Skin epidermis (tissue), 12 donors: ENCODE results near the gene ZFPM1.

ENCODE experiments used
- H3K27ac ChIP-seq, 21 experiments: fragments of 200-600 bp; sonication (generic) in 11 of 21; one replicate each; pipeline ENCODE4 v1.5.0; 2020; ENCODE audit warnings: mild to moderate bottlenecking in 3 of 21, inconsistent platforms in 2 of 21, moderate library complexity in 2 of 21
- H3K4me3 ChIP-seq, 7 experiments: fragments of 200-600 bp; sonication (generic) in 2 of 7; one replicate each; pipeline ENCODE4 v1.5.0; 2020; ENCODE audit warnings: inconsistent platforms in 2 of 7, mild to moderate bottlenecking in 2 of 7, moderate library complexity in 1 of 7

Gene ZFPM1

GRCh38 chr16:88432174-88432573 is 20.9 kb upstream of the ZFPM1 start:
- no peak overlapping the region for H3K4me3 ChIP-seq
- no peak overlapping the region for H3K27ac ChIP-seq

DNA sequence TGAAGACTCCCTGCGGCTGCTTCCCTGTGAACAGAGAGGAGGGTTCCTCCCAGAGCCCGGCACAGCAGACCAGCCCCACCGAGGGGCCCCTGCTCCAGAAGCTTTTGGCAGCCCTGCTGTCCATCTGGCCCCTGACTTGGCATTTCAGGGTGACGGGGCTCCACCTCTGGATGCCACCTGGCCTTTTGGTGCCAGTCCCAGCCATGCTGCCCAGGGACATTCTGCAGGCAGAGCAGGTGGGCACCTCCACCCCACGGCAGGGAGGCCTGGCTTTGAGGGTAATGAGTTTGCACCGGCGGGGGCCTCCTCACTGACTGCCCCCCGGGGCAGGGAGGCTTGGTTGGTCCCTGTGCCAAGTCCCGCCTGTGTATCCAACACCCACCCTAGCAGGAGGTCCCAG is 20.3 kb upstream of the ZFPM1 start:
- Histone ChIP-seq H3K4me3 (no peak overlapping the region), H3K27ac (no peak overlapping the region)

- H3K4me3 ChIP-seq = no peak overlapping the region
- no peak overlapping the region for H3K27ac ChIP-seq
Measured at GRCh38 chr16:88433632-88434352, 19.3 kb upstream of the ZFPM1 start.

DNA sequence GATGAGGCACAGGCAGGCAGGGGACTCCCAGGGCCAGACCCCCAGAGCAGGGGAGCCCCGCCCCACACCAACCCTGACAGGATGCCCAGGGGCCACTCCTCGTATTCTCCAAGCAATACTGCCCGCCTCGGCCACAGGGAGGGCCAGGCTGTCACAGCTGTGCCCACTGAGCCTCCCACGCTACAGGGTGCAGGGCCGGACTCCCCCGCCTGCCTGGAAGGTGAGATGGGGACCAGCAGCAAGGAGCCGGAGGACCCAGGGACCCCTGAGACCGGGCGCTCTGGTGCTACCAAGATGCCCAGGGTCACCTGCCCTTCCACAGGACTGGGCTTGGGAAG is 18.8 kb upstream of the ZFPM1 start:
- Histone ChIP-seq H3K27ac (no peak overlapping the region), H3K4me3 (no peak overlapping the region)

GRCh38 chr16:88434746-88435145 is 18.3 kb upstream of the ZFPM1 start:
- Histone ChIP-seq H3K4me3 (no peak overlapping the region), H3K27ac (no peak overlapping the region)

GRCh38 chr16:88435437-88436355 is 17.4 kb upstream of the ZFPM1 start:
- no peak overlapping the region for H3K4me3 ChIP-seq
- no peak overlapping the region for H3K27ac ChIP-seq

GRCh38 chr16:88436796-88437195 is 16.3 kb upstream of the ZFPM1 start:
- Histone ChIP-seq H3K27ac (no peak overlapping the region), H3K4me3 (no peak overlapping the region)

GRCh38 chr16:88437367-88437964 is 15.6 kb upstream of the ZFPM1 start:
- H3K27ac ChIP-seq = no peak overlapping the region
- no peak overlapping the region for H3K4me3 ChIP-seq

- Histone ChIP-seq H3K4me3 (no peak overlapping the region), H3K27ac (no peak overlapping the region)
Measured at GRCh38 chr16:88438084-88438870, 14.8 kb upstream of the ZFPM1 start.

- Histone ChIP-seq H3K4me3 (no peak overlapping the region), H3K27ac (no peak overlapping the region)
Measured at GRCh38 chr16:88439016-88439415, 14.1 kb upstream of the ZFPM1 start.

DNA sequence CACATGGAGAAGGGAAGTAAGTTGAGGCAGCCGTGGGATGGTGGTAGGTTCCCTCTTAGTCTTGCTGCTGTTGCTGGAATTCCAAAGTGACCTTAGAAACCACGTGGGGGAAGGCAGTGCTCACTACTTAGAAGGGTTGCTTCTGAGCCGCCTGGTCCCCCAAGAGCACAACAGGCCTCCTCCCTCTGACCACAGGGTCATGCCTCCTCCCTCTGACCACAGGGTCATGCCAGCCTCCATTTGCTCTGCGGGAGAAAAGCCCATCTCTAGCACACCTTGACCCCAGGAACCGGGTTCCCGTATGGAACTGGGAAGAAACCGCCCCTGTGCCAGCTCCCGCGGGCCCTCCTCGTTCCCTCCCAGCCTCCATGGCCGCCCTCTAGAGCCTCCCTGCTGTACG is 13.4 kb upstream of the ZFPM1 start:
- Histone ChIP-seq H3K27ac (no peak overlapping the region), H3K4me3 (no peak overlapping the region)

GRCh38 chr16:88440111-88440510 is 13.0 kb upstream of the ZFPM1 start:
- no peak overlapping the region for H3K27ac ChIP-seq
- H3K4me3 ChIP-seq = no peak overlapping the region

DNA sequence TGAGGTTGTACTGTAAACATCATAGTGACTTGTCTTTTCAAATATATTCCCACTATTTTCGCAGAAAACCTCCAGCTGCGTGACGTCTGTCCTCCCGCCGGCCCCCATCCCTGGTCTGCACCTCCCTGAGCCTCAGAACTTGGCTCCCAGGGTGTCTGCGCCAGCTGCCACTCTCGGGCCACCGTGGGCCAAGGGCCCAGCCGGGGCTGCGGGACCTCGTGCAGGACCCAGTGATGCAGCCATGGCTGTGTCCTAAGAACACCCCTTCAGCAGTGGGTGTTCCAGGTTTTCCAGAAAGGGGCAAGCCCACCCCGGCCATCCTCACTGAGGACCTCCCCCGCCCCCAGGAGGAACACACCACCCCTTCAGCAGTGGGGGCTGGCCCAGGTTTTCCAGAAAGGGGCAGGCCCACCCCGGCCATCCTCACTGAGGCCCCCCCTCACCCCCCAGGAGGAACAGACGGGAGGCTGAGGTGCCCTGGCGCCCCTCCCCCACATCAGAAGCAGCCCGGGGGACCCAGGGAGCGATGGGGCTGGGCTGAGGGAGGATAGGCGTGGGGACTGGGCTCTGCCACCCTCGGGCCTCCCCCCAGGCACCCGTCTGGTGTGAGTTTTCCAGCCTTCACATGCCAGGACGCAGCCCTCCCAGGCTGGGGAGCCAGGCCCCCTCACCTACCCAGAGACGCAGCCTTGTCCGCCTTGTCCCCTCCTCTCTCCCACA is 12.2 kb upstream of the ZFPM1 start:
- Histone ChIP-seq H3K4me3 (no peak overlapping the region), H3K27ac (no peak overlapping the region)

DNA sequence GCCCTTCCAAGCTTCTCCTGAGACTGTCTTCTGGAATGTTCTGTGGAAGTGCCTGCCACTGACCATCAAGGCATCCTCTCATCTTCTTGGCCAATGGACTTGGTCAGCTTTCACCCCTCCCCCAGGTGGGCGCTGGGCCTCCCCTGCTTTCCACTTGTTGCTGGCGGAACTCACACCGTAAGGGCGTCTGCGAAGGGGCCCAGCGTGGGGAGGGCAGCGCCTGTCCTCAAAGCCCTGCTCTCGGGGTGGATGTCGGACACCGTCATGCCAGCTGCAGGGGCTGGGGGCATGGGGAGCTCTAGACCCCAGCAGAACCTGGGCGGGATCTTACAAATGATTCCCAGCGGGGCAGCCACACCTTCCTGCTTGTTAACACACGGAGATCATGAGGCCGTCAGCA is 11.6 kb upstream of the ZFPM1 start:
- Histone ChIP-seq H3K27ac (no peak overlapping the region), H3K4me3 (no peak overlapping the region)

DNA sequence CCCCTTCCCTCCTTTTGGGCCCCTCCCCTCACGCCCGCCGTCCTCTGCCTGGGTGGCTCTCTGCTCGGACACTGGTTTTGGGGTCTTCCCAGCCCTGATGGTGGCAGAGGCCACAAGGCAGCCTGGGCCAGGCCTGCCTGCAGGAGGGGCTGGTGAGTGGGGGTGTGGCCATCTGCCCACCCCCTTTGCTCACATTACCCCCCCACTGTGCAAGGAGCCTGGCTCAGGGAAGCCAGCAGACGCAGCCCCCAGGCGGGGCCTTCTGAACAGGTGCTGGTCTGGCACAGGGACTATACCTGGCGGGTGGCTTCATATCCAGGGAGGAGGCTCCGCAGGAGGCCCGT is 10.7 kb upstream of the ZFPM1 start:
- Histone ChIP-seq H3K4me3 (no peak overlapping the region), H3K27ac (no peak overlapping the region)

GRCh38 chr16:88442727-88443576 is 10.1 kb upstream of the ZFPM1 start:
- Histone ChIP-seq H3K4me3 (no peak overlapping the region), H3K27ac (no peak overlapping the region)

DNA sequence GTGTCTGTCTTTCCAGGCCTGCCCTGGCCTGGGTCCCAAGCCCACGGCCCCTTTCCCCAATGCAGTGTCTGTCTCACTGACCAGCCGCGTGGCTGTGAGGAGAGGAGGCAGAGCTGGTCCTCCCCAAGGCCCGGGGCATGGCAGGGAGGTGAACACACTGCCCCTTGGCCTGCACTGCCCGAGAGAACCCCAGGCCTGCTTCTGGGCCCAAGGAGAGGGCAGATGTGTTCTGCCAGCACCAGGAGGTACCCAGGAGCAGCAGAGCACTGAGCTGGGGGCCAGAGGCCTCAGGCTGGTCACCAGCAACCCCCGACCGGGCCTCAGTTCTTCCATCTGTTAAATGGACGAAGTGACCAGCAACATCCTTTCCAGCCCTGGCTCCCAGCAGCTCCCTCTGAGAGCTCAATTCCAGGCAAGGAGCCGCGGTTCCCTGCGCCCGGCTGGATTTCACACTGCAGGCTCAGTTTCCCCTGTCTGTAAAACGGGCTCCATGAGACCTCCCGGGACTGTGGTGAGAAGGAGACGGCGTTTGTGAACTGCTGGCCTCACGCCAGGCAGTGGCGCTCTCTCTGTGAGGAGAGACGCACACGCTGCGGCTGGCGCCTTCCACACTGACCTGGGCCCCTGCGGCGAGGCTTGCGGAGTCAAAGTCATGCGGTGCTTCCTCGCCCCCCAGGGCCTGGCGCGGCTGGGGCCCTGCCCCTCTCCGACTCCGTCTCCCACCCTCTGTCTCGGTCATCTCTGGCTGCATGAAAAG is 8.1 kb upstream of the ZFPM1 start:
- Histone ChIP-seq H3K4me3 (no peak overlapping the region), H3K27ac (no peak overlapping the region)

DNA sequence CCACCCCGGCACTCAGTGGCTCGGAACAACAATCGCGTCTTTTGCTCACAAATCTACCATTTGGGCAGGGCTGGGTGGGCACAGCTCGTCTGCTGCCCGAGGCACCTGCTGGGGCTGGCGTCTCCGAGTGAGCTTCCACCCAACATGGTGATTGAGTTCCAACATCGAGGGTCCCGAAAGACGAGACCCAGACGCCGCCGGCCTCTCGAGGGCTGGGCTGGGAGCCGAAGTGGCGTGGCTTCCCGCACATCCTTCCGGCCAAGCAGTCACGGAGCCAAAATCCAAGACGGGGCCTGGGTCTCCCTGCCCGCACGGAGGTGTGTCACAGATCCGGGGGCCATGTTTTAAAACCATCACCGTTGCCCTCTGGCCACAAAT is 7.5 kb upstream of the ZFPM1 start:
- H3K27ac ChIP-seq = no peak overlapping the region
- H3K4me3 ChIP-seq = no peak overlapping the region
